ENCODE measurements around the gene CCDC40.

The CCDC40 gene

GRCh38 chr17:80101011-80101945 is 64.8 kb downstream of the CCDC40 start, which contains the start of gene GAA:
TSS of gene GAA (plus strand) at chr17:80101581. CDS start at chr17:80104587, 3,006 bp downstream.
- peak; percentile 57 to 80 (median 75) for DNase-seq (ENCODE audit: low read depth in 2 of 3, low spot score in 1 of 3)

- DNase-seq (ENCODE audit: low read depth in 2 of 3, low spot score in 1 of 3), result no peak
Measured at GRCh38 chr17:80101946-80102663, 65.7 kb downstream of the CCDC40 start.

- DNase-seq (ENCODE audit: low read depth in 2 of 3, low spot score in 1 of 3), result no peak
Measured at GRCh38 chr17:80102664-80103448, 66.4 kb downstream of the CCDC40 start.

- DNase-seq (ENCODE audit: low read depth in 2 of 3, low spot score in 1 of 3), result no peak
Measured at GRCh38 chr17:80103449-80104085, 67.1 kb downstream of the CCDC40 start.

- DNase-seq (ENCODE audit: low read depth in 2 of 3, low spot score in 1 of 3), result no peak
Measured at GRCh38 chr17:80104321-80104955, 68.0 kb downstream of the CCDC40 start.

- DNase-seq (ENCODE audit: low read depth in 2 of 3, low spot score in 1 of 3), result no peak
Measured at GRCh38 chr17:80104956-80105375, 68.5 kb downstream of the CCDC40 start.

GRCh38 chr17:80105762-80106161 is 69.3 kb downstream of the CCDC40 start:
- DNase-seq (ENCODE audit: low read depth in 2 of 3, low spot score in 1 of 3), result no peak

- no peak for DNase-seq (ENCODE audit: low read depth in 2 of 3, low spot score in 1 of 3)
Measured at GRCh38 chr17:80106176-80106575, 69.7 kb downstream of the CCDC40 start.

GRCh38 chr17:80106751-80107150 is 70.3 kb downstream of the CCDC40 start:
- DNase-seq (ENCODE audit: low read depth in 2 of 3, low spot score in 1 of 3), result no peak

GRCh38 chr17:80107231-80108021 is 71.0 kb downstream of the CCDC40 start:
- DNase-seq (ENCODE audit: low read depth in 2 of 3, low spot score in 1 of 3), result no peak

GRCh38 chr17:80108036-80108971 is 71.9 kb downstream of the CCDC40 start:
- DNase-seq (ENCODE audit: low read depth in 2 of 3, low spot score in 1 of 3), result no peak

GRCh38 chr17:80109066-80109660 is 72.7 kb downstream of the CCDC40 start:
- no peak for DNase-seq (ENCODE audit: low read depth in 2 of 3, low spot score in 1 of 3)

GRCh38 chr17:80109713-80110446 is 73.4 kb downstream of the CCDC40 start:
- DNase-seq (ENCODE audit: low read depth in 2 of 3, low spot score in 1 of 3), result no peak

GRCh38 chr17:80110447-80110812 is 74.0 kb downstream of the CCDC40 start:
- DNase-seq (ENCODE audit: low read depth in 2 of 3, low spot score in 1 of 3), result no peak

- no peak for DNase-seq (ENCODE audit: low read depth in 2 of 3, low spot score in 1 of 3)
Measured at GRCh38 chr17:80110927-80111701, 74.7 kb downstream of the CCDC40 start.

- DNase-seq (ENCODE audit: low read depth in 2 of 3, low spot score in 1 of 3), result no peak
Measured at GRCh38 chr17:80111702-80112470, 75.4 kb downstream of the CCDC40 start.
